Left renal cortex interstitium (tissue), 4 donors: Measurements from ENCODE around the gene UPK1A. TPM values are rescaled to one million over a fixed set of nuclear protein-coding genes. Genes with fewer than 3 reads are reported as not detected.
"Not testable (repeated sequence)": the region's sequence is repeated elsewhere in the genome, so short reads cannot be mapped to it uniquely, and the experiment has no call there.

ENCODE experiments used
- DNase-seq, 4 donors: peaks; one replicate each; pipeline ENCODE4 v3.0.0-alpha.2; 2013; ENCODE audit warnings: low read depth in 4 of 4, low spot score in 2 of 4, missing footprints in 1 of 4
- polyA plus RNA-seq, 4 donors: library from polyadenylated mRNA; unstranded; fragments of 120-200 nt; gene quantifications; one replicate each; pipeline ENCODE4 v1.2.1, GENCODE V29; 2013; ENCODE audit not compliant: insufficient read length in 4 of 4

UPK1A gene
- polyA plus RNA-seq, 4 donors: 9.8 to 26.7 (median 15.8) TPM

- DNase-seq: no peak
Observed at GRCh38 chr19:35715981-35716800, 49.9 kb downstream of the UPK1A start.

GRCh38 chr19:35716801-35717664, 50.7 kb downstream of the UPK1A start:
- DNase-seq: peak; percentile 55 to 93 (median 74)

- peak in 2 of 4 donors; percentile 79 to 91 for DNase-seq
Observed at GRCh38 chr19:35717665-35718344, 51.5 kb downstream of the UPK1A start, which contains the start of gene KMT2B. Gene KMT2B, plus strand, starts transcription at chr19:35718003. Its CDS starts 16 bp downstream, at chr19:35718019.

GRCh38 chr19:35718345-35719041, 52.2 kb downstream of the UPK1A start:
- no peak for DNase-seq

- no peak for DNase-seq
Observed at GRCh38 chr19:35719402-35720162, 53.3 kb downstream of the UPK1A start.

GRCh38 chr19:35720163-35720524, 53.8 kb downstream of the UPK1A start:
- no peak for DNase-seq

- DNase-seq: no peak
Observed at GRCh38 chr19:35720648-35721047, 54.3 kb downstream of the UPK1A start.

GRCh38 chr19:35721374-35721773, 55.1 kb downstream of the UPK1A start:
- no peak for DNase-seq

- DNase-seq: no peak
Observed at GRCh38 chr19:35722461-35722860, 56.1 kb downstream of the UPK1A start.

GRCh38 chr19:35722897-35723296, 56.6 kb downstream of the UPK1A start:
- no peak for DNase-seq

GRCh38 chr19:35723671-35724070, 57.4 kb downstream of the UPK1A start:
- no peak for DNase-seq

GRCh38 chr19:35724132-35724531, 57.8 kb downstream of the UPK1A start:
- DNase-seq: not testable (repeated sequence)

GRCh38 chr19:35724560-35724959, 58.2 kb downstream of the UPK1A start:
- DNase-seq: no peak

- DNase-seq: no peak
Observed at GRCh38 chr19:35725216-35725861, 59.0 kb downstream of the UPK1A start.

GRCh38 chr19:35727053-35727955, 61.0 kb downstream of the UPK1A start:
- no peak for DNase-seq
